Stimulated activated CD4-positive, alpha-beta T cell treated with anti-CD3 and anti-CD28 coated beads, Interleukin-2, amount 100 ng/mL, for 48 hours (primary cell): ENCODE results near the gene RGMB.
A peak's percentile ranks its signal among the peaks of the same experiment; 100 is the strongest.
"Not testable (repeated sequence)": the region's sequence is repeated elsewhere in the genome, so short reads cannot be mapped to it uniquely, and the experiment has no call there.

Experiments
- DNase-seq, 2 donors: peaks; one replicate each; pipeline ENCODE4 v3.0.0-alpha.2; 2020

RGMB gene, protein sequence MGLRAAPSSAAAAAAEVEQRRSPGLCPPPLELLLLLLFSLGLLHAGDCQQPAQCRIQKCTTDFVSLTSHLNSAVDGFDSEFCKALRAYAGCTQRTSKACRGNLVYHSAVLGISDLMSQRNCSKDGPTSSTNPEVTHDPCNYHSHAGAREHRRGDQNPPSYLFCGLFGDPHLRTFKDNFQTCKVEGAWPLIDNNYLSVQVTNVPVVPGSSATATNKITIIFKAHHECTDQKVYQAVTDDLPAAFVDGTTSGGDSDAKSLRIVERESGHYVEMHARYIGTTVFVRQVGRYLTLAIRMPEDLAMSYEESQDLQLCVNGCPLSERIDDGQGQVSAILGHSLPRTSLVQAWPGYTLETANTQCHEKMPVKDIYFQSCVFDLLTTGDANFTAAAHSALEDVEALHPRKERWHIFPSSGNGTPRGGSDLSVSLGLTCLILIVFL

DNA sequence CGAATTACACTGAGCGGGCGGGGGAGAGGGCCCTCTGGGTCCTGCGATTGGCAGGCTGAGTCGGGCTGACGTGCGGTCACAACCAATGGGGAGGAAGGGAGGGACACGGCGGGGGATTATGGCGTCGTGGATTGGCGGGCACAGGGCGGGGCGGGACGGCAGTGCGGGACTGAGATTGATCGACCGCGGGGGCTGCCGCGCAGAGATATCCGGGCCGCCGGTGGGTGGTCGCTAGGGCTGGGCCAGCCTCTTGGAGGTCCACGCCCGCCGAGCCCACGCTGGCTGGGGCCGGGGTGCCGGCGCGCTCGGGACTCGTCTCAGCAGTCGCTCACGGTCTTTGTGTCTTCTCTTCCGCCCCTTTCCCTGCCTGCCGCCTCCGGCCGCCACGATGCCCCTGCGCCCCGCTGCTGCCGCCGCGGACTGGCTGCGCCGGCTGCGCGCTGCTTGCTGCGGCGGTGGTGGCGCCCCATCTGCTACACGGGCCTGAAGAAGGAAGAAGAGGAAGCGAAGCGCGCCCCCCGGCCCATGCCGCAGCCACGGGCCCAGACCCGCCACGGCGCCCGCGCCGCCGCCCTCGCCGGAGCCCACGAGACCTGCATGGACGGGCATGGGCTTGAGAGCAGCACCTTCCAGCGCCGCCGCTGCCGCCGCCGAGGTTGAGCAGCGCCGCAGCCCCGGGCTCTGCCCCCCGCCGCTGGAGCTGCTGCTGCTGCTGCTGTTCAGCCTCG, at the start of gene RGMB:
Gene RGMB (plus strand): TSS at position 200 of the 728 bp plus-strand sequence. CDS start 408 bp downstream, at position 608.
- peak; percentile 83 to 84 for DNase-seq

DNA sequence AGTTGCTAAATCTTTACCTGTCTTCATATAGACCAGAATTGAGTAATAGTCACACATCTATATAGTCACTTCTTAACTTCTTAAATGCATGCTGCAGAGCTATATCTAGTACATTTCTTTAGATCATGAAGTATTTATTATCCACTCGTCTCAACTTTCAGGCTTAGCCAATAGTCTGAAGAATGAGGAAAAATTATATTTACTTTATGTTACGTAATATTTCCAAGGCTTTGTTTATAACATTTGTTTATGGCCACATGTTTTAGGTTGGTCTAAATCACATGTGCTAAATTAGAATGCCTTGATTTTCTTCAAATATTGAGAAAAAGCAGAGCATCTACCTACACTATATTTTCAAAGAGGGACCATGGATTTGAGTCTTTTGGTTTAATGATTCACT, 47.2 kb upstream of the RGMB start:
- no peak for DNase-seq

DNA sequence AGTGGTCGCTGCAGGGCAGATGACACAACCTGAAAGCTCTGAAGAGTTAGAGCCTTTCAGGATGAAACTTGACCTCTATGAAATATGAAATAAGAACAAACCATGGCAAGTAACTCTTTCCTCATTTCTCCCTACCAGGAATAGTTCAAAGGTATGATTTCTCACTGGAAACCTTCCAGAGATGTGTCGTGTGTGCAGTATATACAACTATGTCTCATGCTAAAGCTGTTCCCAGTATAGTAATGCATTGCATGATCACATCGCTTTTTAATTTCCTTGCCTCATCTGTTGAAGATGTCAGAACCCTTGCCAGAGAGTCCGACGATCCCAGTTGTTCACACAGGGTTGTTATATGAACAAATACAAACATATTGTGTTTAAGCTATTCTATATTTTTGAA, 45.8 kb upstream of the RGMB start:
- DNase-seq, result no peak

DNA sequence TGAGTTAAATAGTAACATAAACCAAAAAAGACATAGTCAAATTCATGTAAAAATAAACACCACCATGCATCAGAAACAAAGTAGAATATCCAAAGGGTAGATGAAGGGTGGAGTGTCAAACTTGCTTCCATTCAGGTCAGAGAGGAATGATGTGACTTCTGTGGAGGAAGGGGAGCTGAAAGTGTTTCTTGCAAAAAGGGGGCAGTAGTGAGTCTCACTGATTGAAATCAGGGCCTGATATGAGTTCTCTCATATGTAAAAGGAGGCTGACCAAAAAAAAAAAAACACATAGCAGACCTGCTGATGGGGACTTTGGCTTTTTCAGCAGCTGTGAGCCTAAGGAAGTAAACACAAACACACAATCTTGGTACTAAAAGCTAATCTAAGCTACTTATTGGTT, 38.8 kb upstream of the RGMB start:
- DNase-seq, result no peak

DNA sequence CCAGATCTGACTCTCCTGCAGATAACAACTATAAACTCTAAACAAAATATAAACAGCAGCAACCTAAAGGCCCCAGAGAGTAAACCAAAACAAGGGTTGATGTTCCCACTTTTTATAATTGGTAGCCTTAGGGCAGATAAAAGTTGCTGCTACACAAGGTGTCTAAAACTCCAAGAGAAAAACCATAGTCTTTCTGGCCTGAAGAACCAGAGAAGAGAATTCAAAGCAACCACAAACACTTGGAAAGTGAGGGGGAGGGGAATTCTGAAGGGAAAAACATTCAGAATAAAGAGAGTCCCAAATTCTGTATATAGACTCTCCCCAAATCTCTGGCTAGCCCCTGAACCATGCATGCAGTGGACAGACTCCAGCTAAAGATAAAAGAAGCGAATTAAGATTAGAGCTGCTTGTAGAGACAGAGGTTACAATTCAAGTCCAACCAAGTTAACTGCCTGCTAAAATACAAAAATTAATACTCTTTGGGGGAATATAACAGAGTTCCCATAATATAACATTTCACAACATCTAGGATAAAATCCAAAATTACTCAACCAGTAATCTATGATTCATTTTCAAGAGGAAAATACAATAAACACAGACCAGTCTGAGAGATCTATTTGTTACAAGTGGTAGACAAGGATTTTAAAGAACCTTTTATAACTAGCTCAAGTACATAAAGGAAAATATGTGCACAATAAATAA, 37.5 kb upstream of the RGMB start:
- no peak for DNase-seq

DNA sequence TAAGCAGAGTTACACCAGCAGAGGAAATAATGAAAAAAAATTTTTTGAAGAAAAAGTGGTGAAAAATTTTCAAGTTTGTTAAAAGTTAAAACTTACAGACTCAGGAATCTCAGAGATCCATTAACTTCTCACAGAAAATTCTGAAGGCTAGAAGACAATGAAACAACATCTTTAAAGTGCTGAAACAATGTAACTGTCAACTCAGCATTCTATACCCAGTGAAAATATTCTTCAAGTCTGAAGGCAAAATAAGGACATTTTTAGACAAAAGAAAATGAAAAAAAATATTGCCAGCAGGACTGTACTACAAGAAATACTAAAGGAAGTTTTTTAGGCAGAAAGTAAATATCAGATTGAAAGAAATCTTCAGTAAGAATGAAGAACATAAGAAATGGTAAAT, 36.7 kb upstream of the RGMB start:
- DNase-seq, result no peak

DNA sequence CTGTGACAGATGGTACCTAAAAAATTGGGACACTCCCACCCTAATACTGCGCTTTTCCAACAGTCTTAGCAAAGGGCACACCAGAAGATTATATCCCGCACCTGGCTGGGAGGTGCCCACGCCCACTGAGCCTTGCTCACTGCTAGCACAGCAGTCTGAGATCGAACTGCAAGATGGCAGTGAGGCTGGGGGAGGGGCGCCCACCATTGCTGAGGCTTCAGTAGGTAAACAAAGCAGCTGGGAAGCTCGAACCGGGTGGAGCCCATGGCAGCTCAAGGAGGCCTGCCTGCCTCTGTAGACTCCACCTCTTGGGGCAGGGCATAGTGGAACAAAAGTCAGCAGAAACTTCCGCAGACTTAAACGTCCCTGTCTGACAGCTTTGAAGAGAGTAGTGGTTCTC, 36.0 kb upstream of the RGMB start:
- not testable (repeated sequence) for DNase-seq

DNA sequence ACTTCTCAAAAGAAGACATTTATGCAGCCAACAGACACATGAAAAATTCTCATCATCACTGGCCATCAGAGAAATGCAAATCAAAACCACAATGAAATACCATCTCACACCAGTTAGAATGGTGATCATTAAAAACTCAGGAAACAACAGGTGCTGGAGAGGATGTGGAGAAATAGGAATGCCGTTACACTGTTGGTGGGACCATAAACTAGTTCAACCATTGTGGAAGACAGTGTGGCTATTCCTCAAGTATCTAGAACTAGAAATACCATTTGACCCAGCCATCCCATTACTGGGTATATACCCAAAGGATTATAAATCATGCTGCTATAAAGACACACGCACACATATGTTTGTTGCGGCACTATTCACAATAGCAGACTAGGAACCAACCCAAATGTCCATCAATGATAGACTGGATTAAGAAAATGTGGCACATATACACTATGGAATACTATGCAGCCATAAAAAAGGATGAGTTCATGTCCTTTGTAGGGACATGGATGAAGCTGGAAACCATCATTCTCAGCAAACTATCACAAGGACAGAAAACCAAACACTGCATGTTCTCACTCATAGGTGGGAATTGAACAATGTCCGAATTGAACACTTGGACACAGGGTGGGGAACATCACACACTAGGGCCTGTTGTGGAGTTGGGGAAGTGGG, 34.8 kb upstream of the RGMB start:
- not testable (repeated sequence) for DNase-seq

DNA sequence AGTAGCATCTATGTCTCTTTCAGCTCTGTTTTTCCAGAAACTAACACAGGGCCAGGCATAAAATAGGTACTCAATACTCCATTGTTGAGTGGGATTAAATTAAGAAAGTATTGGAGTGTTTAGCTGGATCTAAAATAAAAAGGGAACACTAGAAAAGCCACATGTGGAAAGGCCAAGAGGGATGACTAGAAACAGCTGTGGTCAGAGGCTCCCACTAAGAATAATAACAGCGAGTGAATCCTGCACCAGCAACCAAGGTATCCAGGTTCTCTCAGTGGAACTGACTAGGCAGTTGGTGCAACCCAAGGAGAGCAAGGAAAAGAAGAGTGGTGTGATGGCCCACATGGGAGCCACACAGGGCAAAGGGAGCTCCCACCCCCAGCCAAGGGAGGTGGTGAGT, 31.5 kb upstream of the RGMB start:
- no peak for DNase-seq

DNA sequence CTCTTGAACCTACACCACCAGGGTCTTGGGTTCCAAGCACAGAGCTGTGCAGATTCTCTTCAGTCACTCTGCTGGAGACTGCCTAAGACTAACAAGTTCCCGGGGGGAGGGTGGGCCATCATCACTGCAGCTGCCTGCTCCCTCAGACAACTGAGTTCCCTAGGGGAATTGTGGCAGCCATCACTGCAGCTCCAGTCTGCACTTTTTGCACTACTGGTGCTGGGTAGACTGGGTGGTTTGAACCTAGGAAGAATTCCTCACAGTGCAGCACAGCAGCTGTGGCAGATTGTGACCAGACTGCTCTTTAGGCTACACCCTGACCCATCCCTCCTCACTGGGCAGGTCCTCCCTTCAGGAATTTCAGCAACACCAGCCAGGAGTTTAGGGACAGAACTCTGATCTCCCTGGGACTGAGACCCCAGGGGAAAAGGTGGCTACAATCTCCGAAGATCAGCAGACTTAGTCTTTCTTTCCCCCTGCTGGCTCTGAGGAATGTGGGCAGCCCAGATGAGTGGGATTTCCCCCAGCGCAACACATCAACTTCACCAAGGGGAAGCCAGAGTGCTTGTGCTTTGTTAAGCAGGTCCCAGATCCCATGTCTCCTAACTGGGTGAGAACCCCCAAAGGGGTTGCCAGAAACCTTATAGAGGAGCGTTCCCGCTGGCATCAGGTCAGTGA, 30.9 kb upstream of the RGMB start:
- DNase-seq, result no peak

DNA sequence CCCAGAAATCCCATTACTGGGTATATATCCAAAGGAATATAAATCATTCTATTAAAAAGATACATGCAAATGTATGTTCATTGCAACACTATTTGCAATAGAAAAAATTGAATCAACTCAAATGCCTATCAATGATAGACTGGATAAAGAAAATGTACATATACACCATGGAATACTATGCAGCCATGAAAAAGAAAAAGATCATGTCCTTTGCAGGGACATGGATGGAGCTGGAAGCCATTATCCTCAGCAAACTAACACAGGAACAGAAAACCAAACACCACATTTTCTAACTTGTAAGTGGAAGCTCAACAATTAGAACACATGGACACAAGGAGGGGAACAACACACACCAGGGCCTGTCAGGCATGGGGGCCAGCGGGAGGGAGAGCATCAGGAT, 25.2 kb upstream of the RGMB start:
- DNase-seq, result not testable (repeated sequence)

DNA sequence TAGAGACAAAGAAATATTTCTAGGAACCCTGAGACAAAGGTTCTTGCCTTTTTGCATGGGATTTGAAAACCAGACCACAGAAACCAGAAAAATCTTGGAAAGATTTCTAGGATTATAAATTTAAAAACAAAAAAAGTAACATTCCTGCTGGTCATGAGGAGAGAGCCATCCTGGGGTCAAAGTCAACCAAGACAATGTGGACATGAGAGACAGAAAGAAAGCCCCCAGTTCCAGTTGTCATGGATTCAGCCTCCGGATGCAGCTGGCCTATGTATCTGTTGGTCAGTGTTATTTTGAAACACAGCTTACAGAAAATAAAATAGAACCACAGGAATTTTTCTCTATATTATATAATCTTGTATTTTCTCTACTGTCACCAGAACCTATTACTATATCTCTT, 24.4 kb upstream of the RGMB start:
- DNase-seq, result no peak

DNA sequence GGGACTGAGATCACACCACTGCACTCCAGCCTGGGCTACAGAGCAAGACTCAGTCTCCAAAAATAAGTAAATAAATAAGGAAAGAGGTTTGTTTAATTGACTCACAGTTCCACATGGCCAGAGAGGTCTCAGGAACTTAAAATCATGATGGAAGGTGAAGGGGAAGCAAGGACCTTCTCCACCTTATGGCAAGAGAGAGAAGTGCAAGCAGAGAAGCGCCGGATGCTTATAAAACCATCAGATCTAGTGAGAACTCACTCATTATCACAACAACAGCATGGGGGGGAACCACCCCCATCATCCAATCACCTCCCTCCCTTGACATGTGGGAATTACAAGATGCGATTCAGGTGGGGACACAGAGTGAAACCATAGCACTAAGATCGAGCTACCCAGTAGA, 22.8 kb upstream of the RGMB start:
- DNase-seq, result no peak

DNA sequence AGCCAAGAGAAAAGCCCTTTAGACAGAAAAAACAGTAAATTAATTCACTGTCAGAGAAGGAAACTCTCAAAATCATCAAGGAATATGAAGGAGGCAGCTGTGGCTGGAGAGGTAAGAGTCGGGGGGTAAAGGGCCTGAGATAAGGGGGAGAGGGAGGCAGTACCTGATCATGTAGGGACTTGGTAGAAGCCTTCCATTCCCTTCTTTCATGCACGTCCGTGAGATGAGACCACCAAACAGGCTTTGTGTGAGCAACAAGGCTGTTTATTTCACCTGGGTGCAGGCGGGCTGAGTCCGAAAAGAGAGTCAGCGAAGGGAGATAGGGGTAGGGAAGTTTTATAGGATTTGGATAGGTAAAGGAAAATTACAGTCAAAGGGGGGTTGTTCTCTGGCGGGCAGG, 21.1 kb upstream of the RGMB start:
- not testable (repeated sequence) for DNase-seq

DNA sequence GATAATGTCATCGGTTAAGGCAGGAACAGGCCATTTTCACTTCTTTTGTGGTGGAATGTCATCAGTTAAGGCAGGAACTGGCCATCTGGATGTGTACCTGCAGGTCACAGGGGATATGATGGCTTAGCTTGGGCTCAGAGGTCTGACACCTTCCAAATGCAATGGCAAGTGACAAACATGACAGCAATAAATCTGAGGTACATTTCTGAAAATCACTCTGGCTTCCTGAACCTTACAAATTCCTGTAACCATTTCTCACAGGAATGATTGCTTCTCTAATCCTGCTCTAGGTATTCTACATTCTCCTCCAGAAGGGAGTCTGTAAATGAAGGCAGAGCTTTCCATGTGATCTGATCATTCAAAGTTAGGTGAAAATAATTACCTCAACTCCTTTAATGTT, 20.7 kb upstream of the RGMB start:
- not testable (repeated sequence) for DNase-seq

DNA sequence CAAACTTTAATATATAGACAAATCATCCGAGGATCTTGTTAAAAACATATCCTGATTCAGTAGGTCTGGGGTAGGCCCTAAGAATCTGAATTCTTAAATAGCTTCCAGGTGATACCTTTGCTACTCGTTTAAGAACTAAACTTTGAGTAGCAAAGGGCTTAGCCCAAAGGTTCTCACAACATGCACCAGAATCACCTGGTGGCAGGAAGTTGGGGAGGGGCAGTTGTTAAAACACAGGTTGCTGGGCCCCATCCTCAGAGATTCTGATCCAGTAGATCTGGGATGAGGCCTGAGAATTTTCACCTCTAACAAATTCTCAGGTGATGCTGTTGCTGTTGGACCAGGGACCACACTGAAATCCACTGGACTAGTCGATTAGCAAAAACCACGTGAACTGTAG, 20.0 kb upstream of the RGMB start:
- no peak for DNase-seq

DNA sequence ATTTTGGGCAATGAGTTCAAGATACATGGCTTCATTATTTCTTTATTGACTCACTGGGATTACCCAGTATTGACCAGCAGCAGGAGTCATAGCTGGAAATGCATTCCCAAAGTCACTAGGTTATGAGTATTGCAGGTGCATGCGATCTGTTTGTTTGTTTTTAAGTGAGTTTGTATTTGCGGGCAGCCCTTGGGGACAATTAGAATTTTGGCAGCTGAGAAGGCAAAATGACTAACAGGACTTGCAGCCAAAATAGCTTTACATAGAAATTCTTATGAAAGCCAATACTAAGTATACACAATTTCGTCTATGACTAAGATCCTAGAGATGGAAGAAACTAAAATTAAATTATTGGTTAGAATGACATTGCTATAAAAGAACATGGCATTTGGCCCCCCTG, 18.1 kb upstream of the RGMB start:
- no peak for DNase-seq

DNA sequence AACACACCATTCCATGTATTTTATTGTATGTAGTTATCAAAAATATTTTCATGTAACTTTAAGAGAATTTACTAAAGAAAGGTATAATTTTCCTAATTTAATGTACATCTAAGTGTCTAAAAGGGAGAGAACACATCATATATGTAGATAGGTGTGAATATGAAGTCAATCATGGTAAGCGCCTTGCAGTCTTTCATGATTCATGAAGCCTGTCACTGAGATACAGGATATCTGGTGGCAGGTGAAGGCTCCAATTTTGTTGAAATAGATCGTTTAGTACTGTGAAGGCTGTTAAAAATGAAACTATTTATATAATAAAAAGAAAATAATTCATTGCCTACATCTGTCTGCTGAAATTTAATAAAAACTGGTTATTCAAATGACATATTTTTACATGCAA, 15.5 kb upstream of the RGMB start:
- DNase-seq, result no peak

DNA sequence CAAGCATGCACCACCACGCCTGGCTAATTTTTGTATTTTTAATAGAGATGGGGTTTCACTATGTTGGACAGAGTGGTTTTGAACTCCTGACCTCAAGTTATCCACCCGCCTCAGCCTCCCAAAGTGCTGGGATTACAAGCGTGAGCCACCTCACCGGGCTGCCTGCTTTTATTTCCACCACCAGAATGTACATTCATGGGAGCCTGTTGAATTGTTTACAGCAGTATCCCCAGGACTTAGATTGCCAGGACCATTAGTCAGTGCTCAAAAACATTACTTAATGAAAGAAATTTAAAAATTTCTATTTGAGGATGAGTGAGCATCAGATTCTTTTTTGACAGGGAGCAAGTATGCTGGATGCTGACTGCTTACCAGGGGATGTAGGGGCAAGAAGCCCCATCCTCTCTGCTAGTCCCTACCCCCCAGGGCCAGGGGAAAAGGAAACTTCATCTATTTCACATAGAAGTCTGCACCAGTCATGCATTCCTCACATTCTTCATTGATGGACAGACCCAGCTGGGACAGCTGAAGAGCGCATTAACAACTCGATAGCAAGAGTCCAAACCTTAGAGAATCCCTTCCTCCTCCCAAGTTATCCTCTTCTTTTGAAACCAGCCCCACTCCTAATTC, 10.3 kb upstream of the RGMB start:
- DNase-seq, result no peak

DNA sequence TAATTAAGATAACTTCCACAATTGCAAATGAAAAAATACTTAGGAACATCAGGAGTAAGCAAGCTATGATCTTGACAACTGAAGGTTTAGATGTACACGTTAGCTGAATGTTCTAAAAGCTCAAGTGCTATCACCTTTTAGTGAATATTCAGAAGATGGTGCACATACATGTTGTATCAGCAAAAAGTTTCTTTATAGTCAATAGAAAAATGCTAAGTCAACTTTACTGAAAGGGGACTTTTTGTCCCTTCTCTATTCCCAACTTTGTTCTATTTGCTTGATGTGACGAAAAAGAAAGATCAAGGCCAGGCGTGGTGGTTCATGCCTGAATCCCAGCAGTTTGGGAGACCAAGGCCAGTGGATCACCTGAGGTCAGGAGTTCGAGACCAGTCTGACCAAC, 7.6 kb upstream of the RGMB start:
- no peak for DNase-seq

DNA sequence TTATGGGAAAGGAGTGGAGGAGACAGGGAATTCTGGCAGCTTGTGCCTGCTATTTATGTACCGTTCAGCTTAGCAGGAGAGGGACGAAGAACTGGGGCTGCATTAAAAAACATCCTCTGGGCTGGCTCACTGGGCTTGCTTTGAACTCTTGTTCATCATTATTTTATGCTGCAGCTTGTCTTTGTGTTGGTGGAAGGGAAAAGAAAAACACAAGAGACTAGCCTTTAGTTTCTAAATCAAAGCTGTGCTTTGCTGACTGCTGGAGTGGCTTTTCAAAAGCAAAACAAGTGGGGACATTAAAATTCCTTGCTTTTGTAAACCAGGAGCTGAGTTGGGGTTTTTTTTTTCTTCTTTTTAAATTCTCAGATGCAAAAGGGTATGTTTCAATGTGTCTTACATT, 5.9 kb upstream of the RGMB start:
- DNase-seq, result no peak
